SU-DHL-6 (cell line): ENCODE results near the gene ANKK1.

Experiments
- H2AFZ ChIP-seq: fragments of 200-600 bp; sonication (generic); 2 replicates; pipeline ENCODE4 v1.6.1; 2014; ENCODE audit warnings: low read depth, mild to moderate bottlenecking, moderate library complexity, mixed read lengths, antibody characterized with exemption, low read length; ENCODE audit not compliant: severe bottlenecking
- H3F3A ChIP-seq: fragments of 200-600 bp; shearing (Covaris generic); 2 replicates; pipeline ENCODE4 v1.6.0; 2016; ENCODE audit warnings: antibody characterized with exemption, mild to moderate bottlenecking; ENCODE audit not compliant: insufficient read depth
- H3K27ac ChIP-seq: fragments of 200-600 bp; sonication (generic); 2 replicates; pipeline ENCODE4 v1.5.1; 2016; ENCODE audit warnings: low read depth, mild to moderate bottlenecking, low read length, moderate library complexity, mixed read lengths
- H3K27me3 ChIP-seq: fragments of 200-600 bp; sonication (generic), shearing (Covaris generic); 2 replicates; pipeline ENCODE4 v1.6.0; 2014; ENCODE audit warnings: mild to moderate bottlenecking, low read length
- H3K36me3 ChIP-seq: fragments of 200-600 bp; sonication (generic); 2 replicates; pipeline ENCODE4 v1.6.1; 2014; ENCODE audit warnings: mild to moderate bottlenecking, low read length, mixed read lengths
- H3K4me2 ChIP-seq: fragments of 300-600, 200-600 bp; shearing (Covaris generic), sonication (generic); 2 replicates; pipeline ENCODE4 v1.6.0; 2014; ENCODE audit warnings: low read length, low read depth, mild to moderate bottlenecking; ENCODE audit not compliant: poor library complexity, severe bottlenecking
- H3K4me3 ChIP-seq: fragments of 200-600 bp; sonication (generic); 2 replicates; pipeline ENCODE4 v1.5.1; 2014; ENCODE audit warnings: antibody characterized with exemption, low read length, mild to moderate bottlenecking, mixed read lengths; ENCODE audit not compliant: insufficient read depth, poor library complexity, severe bottlenecking
- H3K79me2 ChIP-seq: fragments of 200-600 bp; sonication (generic); 2 replicates; pipeline ENCODE4 v1.6.1; 2014; ENCODE audit warnings: mild to moderate bottlenecking, low read length, moderate library complexity; ENCODE audit not compliant: insufficient read depth
- H3K9ac ChIP-seq: fragments of 200-600 bp; sonication (generic); 2 replicates; pipeline ENCODE4 v1.7.0; 2014; ENCODE audit warnings: mild to moderate bottlenecking, low read length
- H3K9me2 ChIP-seq: fragments of 200-600 bp; sonication (generic); replicated peaks from 2 replicates; pipeline ENCODE4 v1.6.1; 2014; ENCODE audit warnings: low read length; ENCODE audit not compliant: insufficient read depth
- H3K9me3 ChIP-seq: fragments of 200-600 bp; sonication (generic); 2 replicates; pipeline ENCODE4 v1.6.1; 2014; ENCODE audit warnings: low read length, mixed read lengths; ENCODE audit not compliant: insufficient read depth
- H4K20me1 ChIP-seq: fragments of 200-600 bp; sonication (generic); 2 replicates; pipeline ENCODE4 v1.6.1; 2014; ENCODE audit warnings: low read depth, mild to moderate bottlenecking, antibody characterized with exemption, low read length, moderate library complexity, mixed read lengths
- EZH2phosphoT487 ChIP-seq: fragments of 200-600 bp; sonication (generic), shearing (Covaris generic); conservative IDR thresholded peaks from 2 replicates; pipeline ENCODE4 v1.6.1; 2018; ENCODE audit warnings: mild to moderate bottlenecking, antibody characterized with exemption, low read length, moderate library complexity, mixed read lengths
- TF ChIP-seq, protein P1 (sequence below): fragments of 200-600 bp; sonication (generic); IDR thresholded peaks from one replicate; pipeline ENCODE4 v1.5.1; 2017; ENCODE audit warnings: antibody characterized with exemption, mild to moderate bottlenecking, low read length, moderate library complexity; ENCODE audit not compliant: insufficient read depth, poor library complexity, severe bottlenecking

ANKK1 gene

DNA sequence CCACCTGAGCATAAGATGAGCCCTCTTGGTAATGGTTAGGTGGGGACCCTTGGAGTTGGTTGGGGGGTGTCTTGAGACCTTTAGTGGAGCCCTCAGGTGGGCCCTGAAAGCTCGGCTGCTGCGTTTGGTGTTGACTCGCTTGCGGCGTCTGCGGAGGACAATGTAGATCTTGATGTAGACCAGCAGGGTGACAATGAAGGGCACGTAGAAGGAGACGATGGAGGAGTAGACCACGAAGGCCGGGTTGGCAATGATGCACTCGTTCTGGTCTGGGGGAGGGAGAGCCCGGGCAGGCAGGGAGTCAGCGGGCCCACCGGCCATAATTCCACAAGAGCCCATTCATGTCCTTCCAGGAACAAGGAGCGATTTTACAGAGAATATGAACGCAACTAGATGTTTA lies 27.8 kb downstream of the ANKK1 start:
- Histone ChIP-seq H3K36me3 (no peaks in the 10 kb centered on the region), H4K20me1 (no peaks in the 10 kb centered on the region), H3K9me2 (no peaks in the 10 kb centered on the region), H2AFZ (no peak overlapping the region), H3F3A (no peaks in the 10 kb centered on the region), H3K4me2 (no peak overlapping the region), H3K27ac (no peak overlapping the region), H3K4me3 (no peak overlapping the region), H3K27me3 (no peaks in the 10 kb centered on the region), H3K9me3 (no peaks in the 10 kb centered on the region), H3K79me2 (no peaks in the 10 kb centered on the region), H3K9ac (no peak overlapping the region)
- TF ChIP-seq EZH2phosphoT487: no peak
- TF ChIP-seq, protein P1, sequence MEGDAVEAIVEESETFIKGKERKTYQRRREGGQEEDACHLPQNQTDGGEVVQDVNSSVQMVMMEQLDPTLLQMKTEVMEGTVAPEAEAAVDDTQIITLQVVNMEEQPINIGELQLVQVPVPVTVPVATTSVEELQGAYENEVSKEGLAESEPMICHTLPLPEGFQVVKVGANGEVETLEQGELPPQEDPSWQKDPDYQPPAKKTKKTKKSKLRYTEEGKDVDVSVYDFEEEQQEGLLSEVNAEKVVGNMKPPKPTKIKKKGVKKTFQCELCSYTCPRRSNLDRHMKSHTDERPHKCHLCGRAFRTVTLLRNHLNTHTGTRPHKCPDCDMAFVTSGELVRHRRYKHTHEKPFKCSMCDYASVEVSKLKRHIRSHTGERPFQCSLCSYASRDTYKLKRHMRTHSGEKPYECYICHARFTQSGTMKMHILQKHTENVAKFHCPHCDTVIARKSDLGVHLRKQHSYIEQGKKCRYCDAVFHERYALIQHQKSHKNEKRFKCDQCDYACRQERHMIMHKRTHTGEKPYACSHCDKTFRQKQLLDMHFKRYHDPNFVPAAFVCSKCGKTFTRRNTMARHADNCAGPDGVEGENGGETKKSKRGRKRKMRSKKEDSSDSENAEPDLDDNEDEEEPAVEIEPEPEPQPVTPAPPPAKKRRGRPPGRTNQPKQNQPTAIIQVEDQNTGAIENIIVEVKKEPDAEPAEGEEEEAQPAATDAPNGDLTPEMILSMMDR: no peak

DNA sequence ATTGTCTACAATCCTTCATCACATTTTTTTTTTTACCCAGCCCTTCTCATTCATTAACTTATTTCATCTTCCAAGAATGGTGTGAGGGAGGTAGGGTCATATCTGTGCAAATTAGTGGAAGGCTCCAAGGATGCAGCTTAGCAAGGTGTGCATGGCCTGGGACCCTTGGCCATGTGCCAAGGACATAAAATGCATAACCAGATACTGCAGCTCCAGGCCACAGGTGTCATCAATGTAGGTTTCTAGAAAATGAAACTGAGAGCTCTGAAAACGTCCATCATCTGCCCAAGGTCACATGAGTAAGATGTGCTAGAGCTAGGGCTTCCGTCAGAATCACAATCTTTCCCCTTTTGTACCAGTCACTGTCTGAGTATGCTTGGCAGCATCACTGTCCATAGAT lies 29.8 kb downstream of the ANKK1 start:
- Histone ChIP-seq H3K79me2 (no peaks in the 10 kb centered on the region), H3K4me2 (no peak overlapping the region), H3K9ac (no peak overlapping the region), H3K4me3 (no peak overlapping the region), H3K9me2 (no peaks in the 10 kb centered on the region), H3K9me3 (no peaks in the 10 kb centered on the region), H3K36me3 (no peaks in the 10 kb centered on the region), H3F3A (no peaks in the 10 kb centered on the region), H3K27me3 (no peaks in the 10 kb centered on the region), H3K27ac (no peak overlapping the region), H2AFZ (no peak overlapping the region), H4K20me1 (no peaks in the 10 kb centered on the region)
- TF ChIP-seq, protein P1: no peak
- no peak for TF ChIP-seq EZH2phosphoT487

DNA sequence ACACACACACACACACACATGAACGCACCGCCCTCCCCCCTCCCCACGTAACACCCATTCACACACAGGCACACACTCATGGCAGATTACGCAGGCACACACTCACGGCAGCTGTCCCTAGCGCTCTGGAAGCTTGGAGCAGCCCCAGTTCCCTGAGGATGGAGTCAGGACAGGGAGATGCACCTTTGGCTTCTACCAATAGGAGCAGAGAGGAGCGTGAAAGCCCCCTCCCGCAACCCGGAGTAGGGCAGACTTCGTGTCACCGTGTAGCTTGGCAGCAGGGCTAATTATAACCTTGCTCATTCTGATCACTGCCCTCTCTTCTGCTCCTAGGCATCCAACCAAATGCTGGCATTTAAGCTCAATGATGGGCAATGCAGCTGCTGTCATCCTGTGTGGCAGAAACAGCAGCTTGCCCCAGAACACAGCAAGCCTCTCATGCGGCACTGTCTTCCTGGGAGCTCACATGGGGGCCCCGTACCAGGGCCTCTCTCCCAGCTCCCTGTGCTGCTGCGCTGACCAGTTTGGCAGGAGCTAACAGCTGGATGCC lies 31.9 kb downstream of the ANKK1 start:
- no peaks in the 10 kb centered on the region for H3F3A ChIP-seq
- no peaks in the 10 kb centered on the region for H3K9me3 ChIP-seq
- H3K36me3 ChIP-seq: no peaks in the 10 kb centered on the region
- TF ChIP-seq, protein P1: no peak
- TF ChIP-seq EZH2phosphoT487: no peak
- H3K4me3 ChIP-seq: no peak overlapping the region
- H3K27me3 ChIP-seq: no peaks in the 10 kb centered on the region
- no peak overlapping the region for H3K27ac ChIP-seq
- no peaks in the 10 kb centered on the region for H4K20me1 ChIP-seq
- H3K79me2 ChIP-seq: no peaks in the 10 kb centered on the region
- no peaks in the 10 kb centered on the region for H3K9me2 ChIP-seq
- H3K9ac ChIP-seq: no peak overlapping the region
- H3K4me2 ChIP-seq: no peak overlapping the region
- H2AFZ ChIP-seq: no peak overlapping the region
